ENCODE results near the gene FRYL. TPM values are rescaled to one million over a fixed set of nuclear protein-coding genes. Genes with fewer than 3 reads are reported as not detected.

Gene FRYL
- total RNA-seq, 1 donor from 2014 or later, result 190 TPM

GRCh38 chr4:48589098-48589445 lies 191.0 kb downstream of the FRYL start:
- H3K27ac Mint-ChIP-seq (ENCODE audit: unreplicated experiment), result no peak overlapping the region
- DNase-seq, result no peak
- H3K4me1 Mint-ChIP-seq (ENCODE audit: low read depth, unreplicated experiment), result peaks cover under 1% of the 10 kb centered on the region
- no peak overlapping the region for H3K4me3 Mint-ChIP-seq (ENCODE audit: unreplicated experiment)
- no peaks in the 10 kb centered on the region for H3K9me3 Mint-ChIP-seq (ENCODE audit: unreplicated experiment)
- no peak for TF ChIP-seq CTCF (IDR thresholded peaks at IDR 0.05; ENCODE audit: partially characterized antibody, unreplicated experiment)
- peaks cover 4% of the 10 kb centered on the region for H3K36me3 Mint-ChIP-seq (ENCODE audit: unreplicated experiment)
- H3K27me3 Mint-ChIP-seq (ENCODE audit: unreplicated experiment), result no peaks in the 10 kb centered on the region

- H3K4me1 Mint-ChIP-seq (ENCODE audit: low read depth, unreplicated experiment), result no peaks in the 10 kb centered on the region
- H3K27me3 Mint-ChIP-seq (ENCODE audit: unreplicated experiment), result no peaks in the 10 kb centered on the region
- no peak for TF ChIP-seq CTCF (IDR thresholded peaks at IDR 0.05; ENCODE audit: partially characterized antibody, unreplicated experiment)
- peaks cover 4% of the 10 kb centered on the region for H3K36me3 Mint-ChIP-seq (ENCODE audit: unreplicated experiment)
- no peak for DNase-seq
- peak overlapping the region; percentile 65 for H3K27ac Mint-ChIP-seq (ENCODE audit: unreplicated experiment)
- no peaks in the 10 kb centered on the region for H3K9me3 Mint-ChIP-seq (ENCODE audit: unreplicated experiment)
- no peak overlapping the region for H3K4me3 Mint-ChIP-seq (ENCODE audit: unreplicated experiment)
Measured at GRCh38 chr4:48588230-48589097, 191.6 kb downstream of the FRYL start.

- H3K4me3 Mint-ChIP-seq (ENCODE audit: unreplicated experiment), result no peak overlapping the region
- H3K27me3 Mint-ChIP-seq (ENCODE audit: unreplicated experiment), result no peaks in the 10 kb centered on the region
- no peak overlapping the region for H3K27ac Mint-ChIP-seq (ENCODE audit: unreplicated experiment)
- no peaks in the 10 kb centered on the region for H3K9me3 Mint-ChIP-seq (ENCODE audit: unreplicated experiment)
- TF ChIP-seq CTCF (IDR thresholded peaks at IDR 0.05; ENCODE audit: partially characterized antibody, unreplicated experiment), result no peak
- DNase-seq, result no peak
- H3K36me3 Mint-ChIP-seq (ENCODE audit: unreplicated experiment), result peaks cover 4% of the 10 kb centered on the region
- no peaks in the 10 kb centered on the region for H3K4me1 Mint-ChIP-seq (ENCODE audit: low read depth, unreplicated experiment)
Measured at GRCh38 chr4:48585401-48585800, 194.7 kb downstream of the FRYL start.

GRCh38 chr4:48578132-48578968 lies 201.7 kb downstream of the FRYL start:
- no peak overlapping the region for H3K4me3 Mint-ChIP-seq (ENCODE audit: unreplicated experiment)
- no peaks in the 10 kb centered on the region for H3K36me3 Mint-ChIP-seq (ENCODE audit: unreplicated experiment)
- no peaks in the 10 kb centered on the region for H3K9me3 Mint-ChIP-seq (ENCODE audit: unreplicated experiment)
- peak; percentile 42 for DNase-seq
- H3K4me1 Mint-ChIP-seq (ENCODE audit: low read depth, unreplicated experiment), result no peaks in the 10 kb centered on the region
- H3K27me3 Mint-ChIP-seq (ENCODE audit: unreplicated experiment), result no peaks in the 10 kb centered on the region
- no peak overlapping the region for H3K27ac Mint-ChIP-seq (ENCODE audit: unreplicated experiment)
- peak; percentile 92 for TF ChIP-seq CTCF (IDR thresholded peaks at IDR 0.05; ENCODE audit: partially characterized antibody, unreplicated experiment)

GRCh38 chr4:48575964-48576363 lies 204.1 kb downstream of the FRYL start:
- H3K27ac Mint-ChIP-seq (ENCODE audit: unreplicated experiment), result no peak overlapping the region
- no peaks in the 10 kb centered on the region for H3K27me3 Mint-ChIP-seq (ENCODE audit: unreplicated experiment)
- H3K9me3 Mint-ChIP-seq (ENCODE audit: unreplicated experiment), result no peaks in the 10 kb centered on the region
- no peaks in the 10 kb centered on the region for H3K36me3 Mint-ChIP-seq (ENCODE audit: unreplicated experiment)
- no peaks in the 10 kb centered on the region for H3K4me1 Mint-ChIP-seq (ENCODE audit: low read depth, unreplicated experiment)
- H3K4me3 Mint-ChIP-seq (ENCODE audit: unreplicated experiment), result no peak overlapping the region
- TF ChIP-seq CTCF (IDR thresholded peaks at IDR 0.05; ENCODE audit: partially characterized antibody, unreplicated experiment), result no peak
- no peak for DNase-seq

Measured in glutamatergic neuron (in vitro differentiated cells).